Liver (tissue), 9 donors: ENCODE results near the gene NOC2L. TPM values are rescaled to one million over a fixed set of nuclear protein-coding genes. Genes with fewer than 3 reads are reported as not detected.
A peak's percentile ranks its signal among the peaks of the same experiment; 100 is the strongest.

ENCODE experiments used
- DNase-seq: peaks from one replicate; pipeline ENCODE4 v3.0.0-alpha.2; 2017; ENCODE audit warnings: low spot score
- H3K27ac ChIP-seq, 2 donors: one replicate each; pipeline ENCODE4 v1.7.0; 2013; ENCODE audit warnings: inconsistent platforms in 2 of 2, low read length in 2 of 2, control low read depth in 1 of 2, low read depth in 1 of 2, mild to moderate bottlenecking in 1 of 2
- H3K27me3 ChIP-seq, 4 donors: one replicate each; pipeline versions ENCODE4 v1.6.1 to v1.7.0; 2013; ENCODE audit warnings: low read length in 3 of 4, inconsistent platforms in 1 of 4, mild to moderate bottlenecking in 1 of 4, moderate library complexity in 1 of 4; ENCODE audit not compliant: control insufficient read depth in 4 of 4, insufficient read depth in 4 of 4
- H3K36me3 ChIP-seq, 4 donors: one replicate each; pipeline versions ENCODE4 v1.6.1 to v1.7.0; 2013; ENCODE audit warnings: low read length in 3 of 4, mild to moderate bottlenecking in 3 of 4, low read depth in 1 of 4, moderate library complexity in 1 of 4; ENCODE audit not compliant: control insufficient read depth in 4 of 4, insufficient read depth in 3 of 4
- H3K4me1 ChIP-seq, 4 donors: one replicate each; pipeline versions ENCODE4 v1.6.1 to v1.7.0; 2013; ENCODE audit warnings: low read length in 3 of 4, mild to moderate bottlenecking in 3 of 4, moderate library complexity in 1 of 4; ENCODE audit not compliant: control insufficient read depth in 4 of 4, insufficient read depth in 4 of 4
- H3K4me3 ChIP-seq, 3 donors: one replicate each; pipeline versions ENCODE4 v1.6.1 to v1.7.0; 2013; ENCODE audit warnings: low read length in 3 of 3, control low read depth in 1 of 3, low read depth in 1 of 3, mild to moderate bottlenecking in 1 of 3
- H3K9ac ChIP-seq, 2 donors: one replicate each; pipeline ENCODE4 v1.7.0; 2013; ENCODE audit warnings: low read length in 2 of 2, mild to moderate bottlenecking in 2 of 2, moderate library complexity in 2 of 2, control low read depth in 1 of 2, low read depth in 1 of 2
- H3K9me3 ChIP-seq, 4 donors: one replicate each; pipeline versions ENCODE4 v1.6.1 to v1.7.0; 2013; ENCODE audit warnings: low read length in 3 of 4; ENCODE audit not compliant: control insufficient read depth in 4 of 4
- CTCF ChIP-seq: fragments of 150-350 bp; IDR thresholded peaks from 2 replicates; pipeline ENCODE4 v1.5.1; 2017; ENCODE audit warnings: improper control_type of control experiment, low read depth, low read length; ENCODE audit not compliant: missing input control
- EGR1 ChIP-seq, 2 donors: IDR thresholded peaks; 2 replicates each; pipeline ENCODE4 v1.6.1; 2016 to 2018; ENCODE audit warnings: antibody characterized with exemption in 2 of 2, low read depth in 2 of 2
- FOXA1 ChIP-seq: IDR thresholded peaks from 2 replicates; pipeline ENCODE4 v1.6.1; 2016; ENCODE audit warnings: antibody characterized with exemption
- FOXA2 ChIP-seq: IDR thresholded peaks from 2 replicates; pipeline ENCODE4 v1.6.1; 2016; ENCODE audit warnings: antibody characterized with exemption
- GABPA ChIP-seq, 2 donors: IDR thresholded peaks in 1 of 2; conservative IDR thresholded peaks in 1 of 2; 2 replicates each; pipeline ENCODE4 v1.6.1; 2016; ENCODE audit warnings: antibody characterized with exemption in 2 of 2, mild to moderate bottlenecking in 1 of 2, moderate library complexity in 1 of 2
- HNF4A ChIP-seq, 2 donors: conservative IDR thresholded peaks; 2 replicates each; pipeline ENCODE4 v1.6.1; 2016; ENCODE audit warnings: antibody characterized with exemption in 2 of 2, mild to moderate bottlenecking in 2 of 2
- HNF4G ChIP-seq: IDR thresholded peaks from 2 replicates; pipeline ENCODE4 v1.6.1; 2016; ENCODE audit warnings: antibody characterized with exemption
- JUND ChIP-seq, 2 donors: IDR thresholded peaks; 2 replicates each; pipeline ENCODE4 v1.6.1; 2016; ENCODE audit warnings: antibody characterized with exemption in 2 of 2
- NR2F2 ChIP-seq: IDR thresholded peaks from 2 replicates; pipeline ENCODE4 v1.6.1; 2016; ENCODE audit warnings: antibody characterized with exemption
- RAD21 ChIP-seq, 2 donors: IDR thresholded peaks; 2 replicates each; pipeline ENCODE4 v1.6.1; 2016; ENCODE audit warnings: antibody characterized with exemption in 2 of 2, mild to moderate bottlenecking in 2 of 2
- RXRA ChIP-seq, 2 donors: IDR thresholded peaks; 2 replicates each; pipeline ENCODE4 v1.6.1; 2017 to 2018; ENCODE audit warnings: antibody characterized with exemption in 2 of 2, mild to moderate bottlenecking in 1 of 2
- SP1 ChIP-seq: IDR thresholded peaks from 2 replicates; pipeline ENCODE4 v1.6.1; 2018; ENCODE audit warnings: antibody characterized with exemption, mild to moderate bottlenecking
- TAF1 ChIP-seq: conservative IDR thresholded peaks from 2 replicates; pipeline ENCODE4 v1.6.1; 2016; ENCODE audit warnings: antibody characterized with exemption, mild to moderate bottlenecking
- YY1 ChIP-seq: IDR thresholded peaks from 2 replicates; pipeline ENCODE4 v1.6.1; 2016; ENCODE audit warnings: antibody characterized with exemption, mild to moderate bottlenecking
- WGBS: extraction: QIAGEN DNeasy Blood & Tissue Kit; methylation state at CpG from one replicate; pipeline ENCODE4 v1.1.7; 2013; 5-methylcytosine and 5-hydroxymethylcytosine counted together
- polyA plus RNA-seq, 2 donors: library from polyadenylated mRNA; stranded (reverse) in 1 of 2; unstranded in 1 of 2; fragments of 200-250 nt in 1 of 2; fragments of >200 nt in 1 of 2; fragmentation: Nextera tagmentation in 1 of 2; extraction: Ambion mirVana in 1 of 2; gene quantifications; one replicate each; pipeline versions ENCODE4 v1.2.1 to v1.2.3, GENCODE V29; 2013 to 2015
- total RNA-seq, 2 donors: library from RNA; depleted of rRNA; stranded (reverse); fragments of >200 nt; gene quantifications; one replicate each; pipeline ENCODE4 v1.2.3, GENCODE V29; 2014
- TF ChIP-seq, protein P1 (sequence below): IDR thresholded peaks from 2 replicates; pipeline ENCODE4 v1.6.1; 2016; ENCODE audit warnings: antibody characterized with exemption
- TF ChIP-seq, protein P2 (sequence below): IDR thresholded peaks from 2 replicates; pipeline ENCODE4 v1.6.1; 2016; ENCODE audit warnings: antibody characterized with exemption
- TF ChIP-seq, protein P3 (sequence below): IDR thresholded peaks from 2 replicates; pipeline ENCODE4 v1.6.1; 2016; ENCODE audit warnings: antibody characterized with exemption
- TF ChIP-seq, protein P4 (sequence below): IDR thresholded peaks from 2 replicates; pipeline ENCODE4 v1.6.1; 2016; ENCODE audit warnings: antibody characterized with exemption, mild to moderate bottlenecking
- donor health status: healthy.
- donor health status: healthy.
- donor health status: healthy.
- donor health status: healthy.
- donor health status: healthy.

The NOC2L gene
- total and polyA plus RNA-seq, 4 donors, result 17.1 to 34.5 (median 30.0) TPM

DNA sequence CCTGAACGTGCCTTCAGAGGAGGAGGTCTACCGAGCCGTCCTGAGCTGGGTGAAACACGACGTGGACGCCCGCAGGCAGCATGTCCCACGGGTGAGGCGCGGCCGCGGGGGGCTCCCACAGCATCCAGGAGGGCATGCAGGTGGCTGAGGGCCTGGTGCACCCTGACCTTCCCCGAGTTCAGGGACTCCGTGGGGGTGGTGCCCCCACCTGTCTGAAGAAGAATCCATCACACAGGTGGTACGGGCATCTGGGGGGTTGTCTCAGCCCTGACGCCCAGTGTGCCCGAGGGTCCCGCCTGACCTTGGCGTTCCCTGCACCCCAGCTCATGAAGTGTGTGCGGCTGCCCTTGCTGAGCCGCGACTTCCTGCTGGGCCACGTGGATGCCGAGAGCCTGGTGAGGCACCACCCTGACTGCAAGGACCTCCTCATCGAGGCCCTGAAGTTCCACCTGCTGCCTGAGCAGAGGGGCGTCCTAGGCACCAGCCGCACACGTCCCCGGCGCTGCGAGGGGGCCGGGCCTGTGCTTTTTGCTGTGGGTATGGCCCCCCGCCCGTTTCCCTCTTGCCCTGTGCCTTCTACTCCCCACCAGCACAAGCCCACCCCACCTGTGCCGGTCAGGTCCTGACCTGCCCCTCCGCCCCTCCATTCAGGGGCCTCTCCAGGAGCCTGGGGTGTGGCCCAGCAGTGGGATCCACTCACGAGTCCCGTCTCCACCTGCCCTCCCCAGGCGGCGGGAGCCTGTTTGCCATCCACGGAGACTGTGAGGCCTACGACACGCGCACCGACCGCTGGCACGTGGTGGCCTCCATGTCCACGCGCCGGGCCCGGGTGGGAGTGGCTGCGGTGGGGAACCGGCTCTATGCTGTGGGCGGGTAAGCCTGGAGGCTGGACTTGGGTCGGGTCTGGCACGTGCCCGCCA, 3.6 kb upstream of the NOC2L start (continued):
- TF ChIP-seq, protein P1, sequence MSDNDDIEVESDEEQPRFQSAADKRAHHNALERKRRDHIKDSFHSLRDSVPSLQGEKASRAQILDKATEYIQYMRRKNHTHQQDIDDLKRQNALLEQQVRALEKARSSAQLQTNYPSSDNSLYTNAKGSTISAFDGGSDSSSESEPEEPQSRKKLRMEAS, result no peak

DNA sequence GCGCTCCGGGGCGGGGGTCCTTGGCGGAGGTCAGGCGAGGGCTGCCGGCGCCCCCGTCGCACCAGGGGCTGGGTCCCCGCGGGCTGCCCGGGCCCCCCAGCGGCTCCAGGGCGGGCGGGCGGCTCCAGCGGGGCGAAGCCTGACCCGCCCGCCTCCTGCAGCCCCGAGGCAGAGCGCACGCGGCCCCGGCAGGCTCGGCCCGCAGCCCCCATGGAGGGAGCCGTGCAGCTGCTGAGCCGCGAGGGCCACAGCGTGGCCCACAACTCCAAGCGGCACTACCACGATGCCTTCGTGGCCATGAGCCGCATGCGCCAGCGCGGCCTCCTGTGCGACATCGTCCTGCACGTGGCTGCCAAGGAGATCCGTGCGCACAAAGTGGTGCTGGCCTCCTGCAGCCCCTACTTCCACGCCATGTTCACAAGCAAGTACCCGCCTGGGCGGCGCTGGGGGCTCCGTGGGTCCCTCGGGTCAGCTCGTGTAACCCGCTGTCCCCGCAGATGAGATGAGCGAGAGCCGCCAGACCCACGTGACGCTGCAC, 2.1 kb upstream of the NOC2L start:
- WGBS, result 45% methylated on average over 56 of the region's 56 CpGs
- H3K9ac ChIP-seq, result no peak overlapping the region
- no peak for TF ChIP-seq TAF1
- no peak for TF ChIP-seq RAD21 (IDR thresholded peaks at IDR 0.05)
- TF ChIP-seq, protein P2, sequence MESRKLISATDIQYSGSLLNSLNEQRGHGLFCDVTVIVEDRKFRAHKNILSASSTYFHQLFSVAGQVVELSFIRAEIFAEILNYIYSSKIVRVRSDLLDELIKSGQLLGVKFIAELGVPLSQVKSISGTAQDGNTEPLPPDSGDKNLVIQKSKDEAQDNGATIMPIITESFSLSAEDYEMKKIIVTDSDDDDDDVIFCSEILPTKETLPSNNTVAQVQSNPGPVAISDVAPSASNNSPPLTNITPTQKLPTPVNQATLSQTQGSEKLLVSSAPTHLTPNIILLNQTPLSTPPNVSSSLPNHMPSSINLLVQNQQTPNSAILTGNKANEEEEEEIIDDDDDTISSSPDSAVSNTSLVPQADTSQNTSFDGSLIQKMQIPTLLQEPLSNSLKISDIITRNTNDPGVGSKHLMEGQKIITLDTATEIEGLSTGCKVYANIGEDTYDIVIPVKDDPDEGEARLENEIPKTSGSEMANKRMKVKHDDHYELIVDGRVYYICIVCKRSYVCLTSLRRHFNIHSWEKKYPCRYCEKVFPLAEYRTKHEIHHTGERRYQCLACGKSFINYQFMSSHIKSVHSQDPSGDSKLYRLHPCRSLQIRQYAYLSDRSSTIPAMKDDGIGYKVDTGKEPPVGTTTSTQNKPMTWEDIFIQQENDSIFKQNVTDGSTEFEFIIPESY, result no peak
- no peak for TF ChIP-seq HNF4G
- TF ChIP-seq, protein P3, sequence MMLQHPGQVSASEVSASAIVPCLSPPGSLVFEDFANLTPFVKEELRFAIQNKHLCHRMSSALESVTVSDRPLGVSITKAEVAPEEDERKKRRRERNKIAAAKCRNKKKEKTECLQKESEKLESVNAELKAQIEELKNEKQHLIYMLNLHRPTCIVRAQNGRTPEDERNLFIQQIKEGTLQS, result no peak
- TF ChIP-seq CTCF, result no peak
- TF ChIP-seq NR2F2, result no peak
- no peak for TF ChIP-seq EGR1 (IDR thresholded peaks at IDR 0.05; ENCODE audit: low read depth in 2 of 2)
- no peak for TF ChIP-seq HNF4A (conservative IDR thresholded peaks at IDR 0.05)
- no peak for TF ChIP-seq FOXA1
- no peak for TF ChIP-seq SP1
- TF ChIP-seq YY1, result no peak
- TF ChIP-seq JUND (IDR thresholded peaks at IDR 0.05), result no peak
- no peak for TF ChIP-seq RXRA (IDR thresholded peaks at IDR 0.05)
- TF ChIP-seq, protein P4, sequence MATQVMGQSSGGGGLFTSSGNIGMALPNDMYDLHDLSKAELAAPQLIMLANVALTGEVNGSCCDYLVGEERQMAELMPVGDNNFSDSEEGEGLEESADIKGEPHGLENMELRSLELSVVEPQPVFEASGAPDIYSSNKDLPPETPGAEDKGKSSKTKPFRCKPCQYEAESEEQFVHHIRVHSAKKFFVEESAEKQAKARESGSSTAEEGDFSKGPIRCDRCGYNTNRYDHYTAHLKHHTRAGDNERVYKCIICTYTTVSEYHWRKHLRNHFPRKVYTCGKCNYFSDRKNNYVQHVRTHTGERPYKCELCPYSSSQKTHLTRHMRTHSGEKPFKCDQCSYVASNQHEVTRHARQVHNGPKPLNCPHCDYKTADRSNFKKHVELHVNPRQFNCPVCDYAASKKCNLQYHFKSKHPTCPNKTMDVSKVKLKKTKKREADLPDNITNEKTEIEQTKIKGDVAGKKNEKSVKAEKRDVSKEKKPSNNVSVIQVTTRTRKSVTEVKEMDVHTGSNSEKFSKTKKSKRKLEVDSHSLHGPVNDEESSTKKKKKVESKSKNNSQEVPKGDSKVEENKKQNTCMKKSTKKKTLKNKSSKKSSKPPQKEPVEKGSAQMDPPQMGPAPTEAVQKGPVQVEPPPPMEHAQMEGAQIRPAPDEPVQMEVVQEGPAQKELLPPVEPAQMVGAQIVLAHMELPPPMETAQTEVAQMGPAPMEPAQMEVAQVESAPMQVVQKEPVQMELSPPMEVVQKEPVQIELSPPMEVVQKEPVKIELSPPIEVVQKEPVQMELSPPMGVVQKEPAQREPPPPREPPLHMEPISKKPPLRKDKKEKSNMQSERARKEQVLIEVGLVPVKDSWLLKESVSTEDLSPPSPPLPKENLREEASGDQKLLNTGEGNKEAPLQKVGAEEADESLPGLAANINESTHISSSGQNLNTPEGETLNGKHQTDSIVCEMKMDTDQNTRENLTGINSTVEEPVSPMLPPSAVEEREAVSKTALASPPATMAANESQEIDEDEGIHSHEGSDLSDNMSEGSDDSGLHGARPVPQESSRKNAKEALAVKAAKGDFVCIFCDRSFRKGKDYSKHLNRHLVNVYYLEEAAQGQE, result no peak
- no peak for TF ChIP-seq GABPA (IDR thresholded peaks at IDR 0.05 in 1 of 2, conservative IDR thresholded peaks at IDR 0.05 in 1 of 2)
- no peak for TF ChIP-seq FOXA2
- TF ChIP-seq, protein P1, result no peak
- H3K27ac ChIP-seq, result no peak overlapping the region
- no peaks in the 10 kb centered on the region for H3K9me3 ChIP-seq
- H3K27me3 ChIP-seq, result no peaks in the 10 kb centered on the region
- H3K4me1 ChIP-seq, result peaks cover 15 to 37% (median 21%) of the 10 kb centered on the region in 4 donors
- peaks cover under 1 to 6% (median 4%) of the 10 kb centered on the region in 4 donors for H3K36me3 ChIP-seq
- peak overlapping the region in 1 of 3 donors; percentile 94 for H3K4me3 ChIP-seq
- DNase-seq, result no peak
